Measurements from ENCODE around the gene DPYSL5. TPM values are rescaled to one million over a fixed set of nuclear protein-coding genes. Genes with fewer than 3 reads are reported as not detected.

The DPYSL5 gene
- total and polyA plus RNA-seq, 10 of the 15 experiments (the other 5 are each of a cell fraction or from before 2014, with no cell fraction given), result not detected

GRCh38 chr2:26843041-26843440, 4.9 kb upstream of the DPYSL5 start (continued):
- TF ChIP-seq, protein P1, sequence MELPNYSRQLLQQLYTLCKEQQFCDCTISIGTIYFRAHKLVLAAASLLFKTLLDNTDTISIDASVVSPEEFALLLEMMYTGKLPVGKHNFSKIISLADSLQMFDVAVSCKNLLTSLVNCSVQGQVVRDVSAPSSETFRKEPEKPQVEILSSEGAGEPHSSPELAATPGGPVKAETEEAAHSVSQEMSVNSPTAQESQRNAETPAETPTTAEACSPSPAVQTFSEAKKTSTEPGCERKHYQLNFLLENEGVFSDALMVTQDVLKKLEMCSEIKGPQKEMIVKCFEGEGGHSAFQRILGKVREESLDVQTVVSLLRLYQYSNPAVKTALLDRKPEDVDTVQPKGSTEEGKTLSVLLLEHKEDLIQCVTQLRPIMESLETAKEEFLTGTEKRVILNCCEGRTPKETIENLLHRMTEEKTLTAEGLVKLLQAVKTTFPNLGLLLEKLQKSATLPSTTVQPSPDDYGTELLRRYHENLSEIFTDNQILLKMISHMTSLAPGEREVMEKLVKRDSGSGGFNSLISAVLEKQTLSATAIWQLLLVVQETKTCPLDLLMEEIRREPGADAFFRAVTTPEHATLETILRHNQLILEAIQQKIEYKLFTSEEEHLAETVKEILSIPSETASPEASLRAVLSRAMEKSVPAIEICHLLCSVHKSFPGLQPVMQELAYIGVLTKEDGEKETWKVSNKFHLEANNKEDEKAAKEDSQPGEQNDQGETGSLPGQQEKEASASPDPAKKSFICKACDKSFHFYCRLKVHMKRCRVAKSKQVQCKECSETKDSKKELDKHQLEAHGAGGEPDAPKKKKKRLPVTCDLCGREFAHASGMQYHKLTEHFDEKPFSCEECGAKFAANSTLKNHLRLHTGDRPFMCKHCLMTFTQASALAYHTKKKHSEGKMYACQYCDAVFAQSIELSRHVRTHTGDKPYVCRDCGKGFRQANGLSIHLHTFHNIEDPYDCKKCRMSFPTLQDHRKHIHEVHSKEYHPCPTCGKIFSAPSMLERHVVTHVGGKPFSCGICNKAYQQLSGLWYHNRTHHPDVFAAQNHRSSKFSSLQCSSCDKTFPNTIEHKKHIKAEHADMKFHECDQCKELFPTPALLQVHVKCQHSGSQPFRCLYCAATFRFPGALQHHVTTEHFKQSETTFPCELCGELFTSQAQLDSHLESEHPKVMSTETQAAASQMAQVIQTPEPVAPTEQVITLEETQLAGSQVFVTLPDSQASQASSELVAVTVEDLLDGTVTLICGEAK (IDR thresholded peaks at IDR 0.05; ENCODE audit: borderline replicate concordance), result no peak
- TF ChIP-seq NR2C2 (IDR thresholded peaks at IDR 0.05; ENCODE audit: borderline replicate concordance, control insufficient read depth, insufficient read length, low read depth) (no peak), TCF7 (IDR thresholded peaks at IDR 0.05; ENCODE audit: borderline replicate concordance) (no peak), POU2F2 (IDR thresholded peaks at IDR 0.05; ENCODE audit: borderline replicate concordance, low read depth, low read length) (no peak), ZNF622 (IDR thresholded peaks at IDR 0.05) (no peak), POLR2AphosphoS5 (IDR thresholded peaks at IDR 0.05; ENCODE audit: low read length) (no peak), RBBP5 (conservative IDR thresholded peaks at IDR 0.05) (no peak), NRF1 (conservative IDR thresholded peaks at IDR 0.05; ENCODE audit: low read depth, low read length) (no peak)

- 18% methylated on average over 8 of the region's 8 CpGs for whole genome bisulfite sequencing (ENCODE audit: insufficient coverage, insufficient replicate concordance, low lambda C conversion rate, missing lambda C conversion rate)
- H3K27me3 ChIP-seq (replicated peaks in 1 of 2; ENCODE audit: control insufficient read depth in 2 of 2, insufficient read depth in 2 of 2, low read length in 1 of 2), result peaks cover 17 to 25% of the 10 kb centered on the region in 2 experiments
- no peak overlapping the region for H3K4me3 ChIP-seq
- TF ChIP-seq USF2 (IDR thresholded peaks at IDR 0.05; ENCODE audit: borderline replicate concordance, low read depth, low read length) (no peak), ZNF384 (IDR thresholded peaks at IDR 0.05; ENCODE audit: borderline replicate concordance, low read depth, low read length) (no peak), BHLHE40 (IDR thresholded peaks at IDR 0.05; ENCODE audit: borderline replicate concordance in 1 of 2, low read depth in 2 of 2, low read length in 1 of 2) (no peak), RUNX3 (IDR thresholded peaks at IDR 0.05; ENCODE audit: low read length) (no peak), IRF4 (IDR thresholded peaks at IDR 0.05; ENCODE audit: low read depth, low read length) (no peak), CEBPB (IDR thresholded peaks at IDR 0.05; ENCODE audit: borderline replicate concordance in 1 of 2, low read depth in 2 of 2, low read length in 2 of 2) (no peak), FOXM1 (IDR thresholded peaks at IDR 0.05; ENCODE audit: low read depth, low read length) (no peak), BMI1 (IDR thresholded peaks at IDR 0.05; ENCODE audit: borderline replicate concordance) (no peak), BRCA1 (IDR thresholded peaks at IDR 0.05; ENCODE audit: low read depth, low read length) (no peak)
- H4K20me1 ChIP-seq (ENCODE audit: control insufficient read depth, insufficient read depth), result no peaks in the 10 kb centered on the region
- H3K9ac ChIP-seq (ENCODE audit: control insufficient read depth, insufficient read depth, low read length), result no peak overlapping the region
- ChIA-PET CTCF (interaction anchor here (1.1 to 4.2 kb wide), 25 partner anchors 15 to 1210 kb away, joined by 3 to 62 read pairs (median 6); no protein-coding TSS in a partner anchor), RAD21 (ENCODE audit: unreplicated experiment) (interaction anchor here (1.5 to 3.3 kb wide), 2 partner anchors 15 to 97 kb away, joined by 5 to 40 read pairs; no protein-coding TSS in a partner anchor), POLR2A (no interaction called here), SMC1A (ENCODE audit: uncharacterized antibody, unreplicated experiment) (interaction anchor here (0.8 to 2.4 kb wide), 7 partner anchors 73 to 172 kb away, joined by 3 to 21 read pairs (median 6); no protein-coding TSS in a partner anchor)
- in situ Hi-C loops (cut with MboI), result no loop called here
- no peak for DNase-seq (ENCODE audit: low read depth, low spot score)
- no TSS peak for BruUV-seq (replicated peaks)
- H3K36me3 ChIP-seq (ENCODE audit: control insufficient read depth in 2 of 2, insufficient read depth in 2 of 2, low read length in 1 of 2), result no peaks in the 10 kb centered on the region
- no peaks in the 10 kb centered on the region for H3K79me2 ChIP-seq (ENCODE audit: control insufficient read depth, insufficient read depth, low read length)
- intact Hi-C loops (cut with micrococcal nuclease; ENCODE audit: unreplicated experiment), result loop anchor here (10.0 kb wide), 1 partner anchor 170 kb away; no protein-coding TSS in a partner anchor
- H3K27ac ChIP-seq (ENCODE audit: control insufficient read depth, insufficient read depth), result no peak overlapping the region
- no peak for FAIRE-seq
- H2AFZ ChIP-seq (ENCODE audit: control insufficient read depth, low read depth, low read length), result no peak overlapping the region
- no peak overlapping the region for H3K4me2 ChIP-seq (ENCODE audit: control insufficient read depth, insufficient read depth)
- H3K9me3 ChIP-seq (replicated peaks; ENCODE audit: control insufficient read depth, insufficient read depth, low read length), result no peaks in the 10 kb centered on the region
- no peaks in the 10 kb centered on the region for H3K4me1 ChIP-seq (ENCODE audit: control insufficient read depth, insufficient read depth, low read length)
- ATAC-seq, result no peak
These were observed 2.9 kb upstream of the DPYSL5 start for GRCh38 chr2:26845021-26845420.

Data from GM12878 (cell line).